Esophagus muscularis mucosa (tissue), 4 donors: Measurements from ENCODE around the gene NMRAL1.

Source experiments
- CTCF ChIP-seq, 3 experiments: fragments of 200-600 bp in 2 of 3; fragments of 450-650 bp in 1 of 3; sonication (generic) in 2 of 3; IDR thresholded peaks; one replicate each; pipeline ENCODE4 v1.5.1; 2017 to 2019; ENCODE audit warnings: antibody characterized with exemption in 3 of 3, mild to moderate bottlenecking in 2 of 3, moderate library complexity in 1 of 3
- EP300 ChIP-seq: sonication (generic); formaldehyde crosslinking; IDR thresholded peaks from one replicate; pipeline ENCODE4 v1.6.1; 2017; ENCODE audit warnings: antibody characterized with exemption
- POLR2A ChIP-seq: fragments of 450-650 bp; IDR thresholded peaks from one replicate; pipeline ENCODE4 v1.6.1; 2017; ENCODE audit warnings: antibody characterized with exemption, moderate library complexity, mild to moderate bottlenecking, low read depth
- POLR2AphosphoS5 ChIP-seq, 2 donors: sonication (generic); formaldehyde crosslinking; IDR thresholded peaks; one replicate each; pipeline ENCODE4 v1.6.1; 2017; ENCODE audit warnings: antibody characterized with exemption in 2 of 2

DNA sequence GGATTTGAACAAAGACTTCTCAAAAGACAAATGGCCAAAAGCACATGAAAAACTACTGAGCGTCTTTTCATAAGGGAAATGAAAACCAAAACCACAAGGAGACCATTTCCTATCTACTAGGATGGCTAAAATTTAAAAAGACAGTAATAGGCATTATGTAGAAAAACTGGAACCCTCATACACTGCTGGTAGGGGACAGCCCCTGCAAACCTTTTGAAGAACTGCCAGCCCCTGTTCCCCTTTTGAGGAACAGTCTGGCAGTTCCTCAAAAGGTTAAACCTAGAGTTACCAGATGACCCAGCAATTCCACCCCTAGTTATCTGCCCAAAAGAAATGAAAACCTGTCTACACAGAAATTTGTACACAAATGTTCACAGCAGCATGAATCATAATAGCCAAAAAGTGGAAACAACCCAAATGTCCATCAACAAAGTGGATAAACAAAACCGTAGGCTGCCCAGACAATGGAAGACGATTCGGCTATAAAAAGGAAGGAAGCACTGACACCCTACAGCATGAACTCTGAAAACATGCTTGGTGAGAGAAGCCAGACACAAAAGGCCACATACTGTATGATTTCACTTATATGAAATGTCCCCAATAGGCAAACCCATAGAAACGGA lies 41.3 kb upstream of the NMRAL1 start:
- TF ChIP-seq CTCF (IDR thresholded peaks at IDR 0.05) (no peak), POLR2AphosphoS5 (IDR thresholded peaks at IDR 0.05) (no peak), POLR2A (no peak), EP300 (no peak)
